GM21367 (cell line): ENCODE measurements around the gene C5orf24.

ENCODE experiments used
- ATAC-seq: cut with Tn5 transposase; IDR thresholded peaks from one replicate; pipeline ENCODE4 v1.9.1; 2021; ENCODE audit not compliant: unreplicated experiment

The C5orf24 gene

DNA sequence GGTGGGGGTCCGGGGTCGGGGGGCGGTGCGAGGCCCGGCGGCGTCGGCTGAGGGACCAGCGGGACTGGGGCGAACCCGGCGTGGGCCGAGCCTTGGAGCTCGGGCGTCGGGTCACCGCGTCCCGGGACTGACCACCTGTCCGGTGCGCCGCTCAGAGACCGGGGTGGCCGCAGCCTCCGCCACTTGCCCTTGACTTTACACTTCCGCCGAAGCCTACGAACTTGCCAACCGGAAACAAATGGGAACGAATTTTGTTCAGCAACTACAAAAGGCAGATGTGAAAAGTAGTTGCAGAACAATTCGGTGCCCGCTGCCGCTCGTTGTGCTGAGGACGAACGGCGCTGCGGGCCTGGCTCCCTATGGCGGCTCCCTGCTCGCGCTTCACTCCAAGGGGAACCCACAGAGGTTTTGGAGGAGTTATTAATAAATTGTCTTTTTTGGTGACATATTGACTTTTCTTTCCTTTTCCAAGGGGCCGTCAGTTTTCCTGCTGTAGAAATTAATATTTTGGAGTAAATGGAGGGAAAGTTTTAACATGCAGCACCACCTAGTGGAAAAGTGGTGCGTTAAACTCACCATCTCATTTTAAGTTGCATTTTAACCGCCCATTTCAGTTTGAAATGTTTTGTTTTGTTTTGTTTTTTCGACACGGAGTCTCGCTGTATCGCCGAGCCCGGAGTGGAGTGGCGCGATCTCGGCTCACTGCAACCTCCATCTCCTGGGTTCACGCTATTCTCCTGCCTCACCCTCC lies 59.7 kb downstream of the C5orf24 start:
- ATAC-seq = peak; percentile 27

DNA sequence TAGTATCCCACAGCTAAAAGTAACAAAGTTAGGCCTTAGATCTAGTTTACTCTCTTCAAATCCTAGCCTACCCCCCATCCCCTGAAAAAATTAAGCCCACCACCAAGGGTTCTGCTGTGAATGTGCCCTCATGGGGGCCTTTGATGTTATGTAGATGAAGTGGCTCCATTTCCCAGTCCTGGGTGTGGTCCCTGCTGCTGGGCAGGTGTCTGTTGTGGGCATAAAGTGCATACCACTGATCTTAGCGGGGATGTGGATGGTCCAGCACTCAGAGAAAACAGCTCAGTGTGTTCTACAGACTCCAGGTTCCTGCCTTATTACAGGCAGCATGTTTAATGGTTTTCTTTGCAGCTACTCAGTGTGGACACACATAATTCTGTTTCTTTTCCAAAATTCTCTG lies 61.0 kb downstream of the C5orf24 start:
- ATAC-seq = no peak
